HG02840 (cell line): ENCODE results near the gene JAZF1.

Experiments
- ATAC-seq: cut with Tn5 transposase; IDR thresholded peaks from one replicate; pipeline ENCODE4 v1.9.1; 2021; ENCODE audit warnings: mild to moderate bottlenecking, moderate library complexity, moderate number of reproducible peaks; ENCODE audit not compliant: unreplicated experiment, low FRiP score

JAZF1 gene

DNA sequence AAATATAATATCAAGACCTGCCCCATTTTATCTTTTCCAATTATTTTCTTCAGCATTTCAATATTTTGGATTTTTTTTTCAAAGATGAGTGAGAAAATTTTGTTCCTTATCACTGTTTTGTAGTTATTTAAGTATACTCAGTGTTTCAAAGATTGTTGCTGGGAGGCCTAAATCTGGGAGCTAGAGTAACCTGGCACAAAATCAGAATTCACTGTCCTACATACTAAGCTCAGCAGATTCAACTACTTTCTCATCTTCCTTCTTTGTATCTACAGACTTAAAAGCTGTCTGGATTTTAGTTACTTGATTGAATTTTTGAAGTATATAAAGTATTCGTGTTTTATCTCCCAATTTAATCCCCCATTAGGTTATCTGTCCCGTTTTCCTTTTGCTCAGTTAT is 354.7 kb downstream of the JAZF1 start:
- no peak for ATAC-seq

DNA sequence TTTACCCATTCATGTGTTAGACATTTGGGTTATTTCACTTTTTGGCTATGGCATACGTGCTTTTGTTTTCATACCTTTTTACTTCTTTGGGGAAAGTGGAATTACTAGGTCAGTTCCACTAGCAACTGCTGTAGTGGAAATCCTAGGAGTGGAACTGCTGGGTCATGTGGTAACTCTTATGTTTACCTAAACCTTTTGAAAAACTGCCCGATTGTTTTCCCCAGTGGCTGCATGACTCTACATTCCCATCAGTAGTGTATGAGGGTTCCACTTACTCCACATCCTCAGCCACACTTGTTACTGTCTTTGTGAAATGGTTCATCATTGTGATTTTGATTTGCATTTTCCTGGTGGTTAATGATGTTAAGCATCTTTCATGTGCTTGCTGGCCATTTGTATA is 358.4 kb downstream of the JAZF1 start:
- no peak for ATAC-seq

DNA sequence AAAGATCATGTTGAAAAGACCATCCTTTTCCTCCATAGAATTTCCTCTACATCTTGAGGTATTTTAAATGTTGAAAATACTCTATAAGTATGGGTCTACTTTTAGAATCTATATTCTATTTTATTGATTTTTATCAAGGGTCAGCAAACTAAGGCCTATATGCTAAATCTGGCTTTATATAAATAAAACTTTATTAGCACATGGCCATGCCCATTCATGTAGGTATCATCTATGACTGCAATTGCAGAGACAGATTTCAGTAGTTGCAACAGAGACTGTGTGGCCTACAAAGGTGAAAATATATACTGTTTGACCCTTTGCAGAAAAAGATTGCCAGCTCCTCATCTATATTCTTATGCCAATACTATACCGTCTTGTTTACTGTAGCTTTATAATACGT is 367.9 kb downstream of the JAZF1 start:
- no peak for ATAC-seq

DNA sequence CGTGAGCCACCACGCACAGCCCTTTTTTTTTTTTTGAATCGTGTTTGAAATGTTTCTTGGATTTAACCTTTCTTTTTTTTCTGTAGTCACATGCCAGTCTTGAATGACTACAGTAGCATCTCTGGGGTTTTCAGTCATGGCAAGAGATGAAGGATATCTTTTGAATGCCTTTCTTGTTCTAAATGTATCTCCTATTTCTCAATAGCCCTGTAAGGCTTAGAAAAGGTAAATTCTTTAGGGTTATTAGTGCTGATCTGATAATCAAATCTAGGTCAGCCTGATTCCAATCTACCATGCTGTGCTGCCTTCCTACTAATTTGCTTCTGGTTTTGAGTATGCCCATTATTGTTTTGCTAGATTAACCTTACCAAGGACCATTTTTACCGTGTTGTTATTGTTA is 370.4 kb downstream of the JAZF1 start:
- ATAC-seq: no peak

DNA sequence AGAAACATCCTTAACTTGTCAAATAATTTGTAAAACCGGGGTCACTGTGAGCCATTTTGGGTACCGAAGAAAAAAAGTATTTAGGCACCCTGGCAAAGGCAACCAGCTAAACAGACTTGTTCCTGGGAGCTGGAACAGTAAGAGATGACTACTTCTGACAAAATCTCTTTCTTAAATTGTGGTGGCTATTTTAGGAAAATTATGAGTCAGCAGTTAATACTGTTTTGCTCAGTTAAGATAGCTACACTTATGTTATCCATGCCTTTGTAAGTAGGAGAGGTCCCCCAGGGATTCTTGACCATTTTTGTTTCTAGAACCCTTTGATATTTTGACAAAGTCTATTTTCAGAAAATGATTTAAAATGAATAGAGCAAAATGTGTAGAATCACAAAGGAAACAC is 372.0 kb downstream of the JAZF1 start:
- ATAC-seq: no peak

DNA sequence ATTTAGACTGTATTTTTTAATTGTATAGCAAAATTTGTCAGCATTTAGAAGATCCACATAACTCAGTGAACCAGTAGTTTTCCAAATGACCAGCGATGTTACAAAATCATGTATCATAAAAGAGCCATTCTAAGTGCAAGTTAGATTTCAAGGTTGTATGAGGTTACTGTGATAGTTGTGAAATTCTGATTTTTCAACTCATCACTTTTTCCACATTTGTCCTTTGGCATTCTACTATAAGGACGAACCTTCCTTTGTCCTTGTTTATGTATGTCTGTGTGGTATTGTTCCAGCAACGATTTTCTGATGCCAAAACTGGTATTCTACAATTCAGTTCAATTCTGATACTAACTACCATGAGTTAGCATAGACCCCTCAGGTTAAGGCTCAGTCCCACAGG is 376.5 kb downstream of the JAZF1 start:
- ATAC-seq: no peak

DNA sequence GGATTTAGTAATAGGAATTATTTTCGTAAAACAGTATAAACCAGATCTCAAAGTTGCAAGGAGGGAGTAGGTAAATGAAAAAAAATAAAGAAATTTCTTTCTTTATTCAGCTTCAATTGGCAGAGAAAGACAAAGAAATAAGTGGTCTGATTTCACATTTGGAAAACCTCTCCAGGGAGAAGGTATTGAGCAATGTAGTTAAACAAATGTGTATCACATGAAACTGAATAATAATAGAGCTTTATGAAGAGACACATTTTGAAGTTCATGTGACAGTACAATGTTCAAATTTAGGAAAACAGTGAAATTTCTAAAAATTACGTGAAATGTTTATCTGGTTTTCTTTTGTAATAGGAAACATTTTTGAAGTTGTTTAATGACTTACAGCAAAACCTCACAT is 377.6 kb downstream of the JAZF1 start:
- ATAC-seq: no peak

GRCh38 chr7:27799212-27799611 is 381.4 kb downstream of the JAZF1 start:
- no peak for ATAC-seq

DNA sequence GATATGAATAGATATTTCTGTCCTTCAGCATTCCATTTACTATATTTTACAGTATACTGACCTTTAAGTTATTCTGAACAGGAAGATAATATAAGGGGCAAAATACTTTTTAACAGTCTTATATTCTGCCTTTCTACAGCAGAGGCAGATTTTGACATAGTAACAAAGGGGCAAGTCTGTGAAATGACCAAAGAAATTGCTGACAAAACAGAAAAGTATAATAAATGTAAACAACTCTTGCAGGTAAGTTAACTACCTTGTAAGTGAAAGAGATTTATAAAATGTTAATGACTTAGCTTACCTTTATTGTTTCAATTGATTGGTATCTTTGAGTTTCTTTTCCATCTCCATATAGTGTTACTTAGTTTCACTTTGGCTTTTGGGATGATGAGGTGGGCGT is 384.6 kb downstream of the JAZF1 start:
- no peak for ATAC-seq

DNA sequence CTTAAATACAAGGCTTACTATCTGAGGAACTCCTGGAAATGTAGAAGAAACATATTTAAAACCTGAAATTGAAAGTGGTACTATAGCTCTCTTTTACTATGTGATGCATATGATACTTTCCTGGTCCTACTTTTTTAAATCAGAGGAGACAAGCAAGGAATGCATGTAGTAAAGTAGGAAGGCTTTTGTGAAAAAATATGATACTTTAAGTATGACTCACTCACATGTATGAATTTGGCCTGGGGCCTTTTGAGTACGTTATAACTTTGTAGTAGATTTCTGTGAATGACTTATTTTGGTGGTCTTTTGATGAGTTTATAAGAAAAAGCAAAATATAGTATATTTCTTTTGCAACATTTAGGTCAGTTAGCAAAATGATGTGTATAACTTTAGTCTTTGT is 386.8 kb downstream of the JAZF1 start:
- ATAC-seq: no peak

DNA sequence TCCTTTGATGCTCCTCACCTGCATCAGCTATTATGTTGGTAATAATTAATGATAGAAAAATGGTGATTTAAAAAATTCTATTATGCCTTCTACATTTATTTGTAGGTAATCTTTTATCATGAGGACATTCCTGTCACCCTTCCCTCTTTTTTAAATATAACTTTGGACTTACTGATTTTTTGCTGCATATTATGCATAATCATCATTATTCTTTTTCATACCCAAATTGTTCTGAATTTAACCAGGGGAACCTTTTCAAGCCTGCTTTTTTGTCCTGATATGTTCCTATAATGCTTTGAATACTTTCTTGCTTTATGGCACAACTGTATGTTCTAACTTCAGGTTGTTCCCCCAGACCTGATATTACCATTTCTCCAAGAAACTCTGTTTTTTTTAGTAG is 392.2 kb downstream of the JAZF1 start:
- ATAC-seq: no peak

DNA sequence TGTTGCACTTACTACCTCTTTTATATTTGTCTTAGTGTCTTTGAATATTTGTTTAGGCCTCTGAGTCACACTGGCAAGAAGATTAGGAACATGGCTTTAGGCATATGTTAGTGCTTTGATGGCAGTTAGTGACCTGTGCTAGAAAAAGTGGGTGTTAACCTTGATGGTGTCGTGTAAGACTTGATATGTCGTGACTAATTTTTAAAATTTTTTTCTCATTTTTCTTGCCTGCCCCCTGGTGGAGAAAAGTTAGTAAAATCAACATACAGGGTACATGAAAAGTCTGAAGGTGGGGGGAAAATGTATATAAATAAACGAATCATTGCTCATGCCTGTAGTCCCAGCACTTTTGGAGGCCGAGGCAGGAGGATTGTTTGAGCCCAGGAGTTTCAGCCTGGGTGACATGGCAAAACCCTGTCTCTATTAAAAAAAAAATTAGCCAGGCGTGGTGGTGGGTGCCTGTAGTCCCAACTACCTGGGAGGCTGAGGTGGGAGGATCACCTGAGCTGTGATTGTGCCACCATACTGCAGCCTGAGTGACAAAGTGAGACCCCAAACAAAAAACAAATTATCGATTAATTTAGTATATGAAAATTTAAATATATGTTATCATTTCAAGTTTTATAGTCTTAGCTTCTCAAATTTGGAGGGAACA is 396.1 kb downstream of the JAZF1 start:
- no peak for ATAC-seq

DNA sequence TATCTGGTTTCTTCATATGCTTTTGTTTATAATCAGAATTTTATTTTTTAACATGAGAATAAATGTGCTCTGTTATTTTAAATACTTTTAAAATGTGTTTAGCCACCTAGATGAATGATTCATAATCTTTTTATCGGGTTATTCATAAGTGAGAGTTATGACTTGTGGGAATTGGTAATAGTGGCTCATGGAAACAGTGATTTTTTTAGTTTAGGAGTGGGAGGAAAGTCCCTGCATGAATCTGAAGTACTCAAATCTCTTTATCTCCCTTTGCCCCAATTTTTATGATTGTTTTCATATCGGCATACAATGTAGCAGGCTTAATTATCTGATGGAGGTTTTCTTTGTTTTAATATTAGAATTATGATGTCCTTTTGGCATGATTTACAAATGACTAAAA is 397.7 kb downstream of the JAZF1 start:
- no peak for ATAC-seq

DNA sequence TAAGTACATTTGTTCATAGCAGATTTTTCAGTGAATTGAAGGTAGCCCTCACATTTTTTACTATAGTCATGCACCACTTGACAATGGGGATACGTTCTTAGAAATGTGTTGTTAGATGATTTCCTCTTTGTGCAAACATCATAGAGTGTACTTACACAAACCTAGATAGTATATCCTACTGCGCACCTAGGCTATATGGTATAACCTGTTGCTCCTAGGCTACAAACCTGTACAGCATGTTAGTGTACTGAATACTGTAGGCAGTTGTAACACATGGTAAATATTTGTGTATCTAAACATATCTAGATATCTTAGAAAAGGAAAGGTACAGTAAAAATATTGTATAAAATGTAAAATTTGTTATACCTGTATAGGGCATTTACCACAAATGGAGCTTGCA is 399.4 kb downstream of the JAZF1 start:
- ATAC-seq: no peak
